ENCODE data around the gene ZDHHC7.

The ZDHHC7 gene

DNA sequence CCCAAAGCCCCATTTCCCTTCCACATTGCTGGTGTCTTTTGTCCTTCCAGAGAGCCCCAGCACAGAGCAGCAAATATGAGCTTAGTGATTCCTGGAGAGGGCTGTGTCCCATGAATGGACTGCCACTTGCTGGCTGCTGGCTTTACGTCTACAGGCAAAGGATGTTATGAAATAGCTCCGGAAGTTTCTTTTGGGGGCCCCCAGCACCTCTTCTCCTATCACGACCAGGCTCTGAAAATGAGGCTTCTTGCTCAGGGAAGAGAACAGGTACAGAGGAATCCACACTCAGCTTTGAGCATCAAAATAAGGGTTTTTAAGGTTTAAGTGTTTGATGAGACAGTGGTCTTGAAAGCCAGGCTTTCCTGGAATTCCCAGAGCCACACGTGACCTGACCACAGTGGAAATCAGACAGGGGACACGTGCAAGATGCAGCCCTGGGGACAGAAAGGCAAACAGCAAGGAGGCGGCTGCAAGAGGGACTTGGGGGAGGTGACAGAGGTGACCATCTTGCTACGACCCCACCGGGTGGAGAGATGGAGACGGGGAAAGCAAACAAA is 58.1 kb downstream of the ZDHHC7 start:
- TF ChIP-seq, protein P1, sequence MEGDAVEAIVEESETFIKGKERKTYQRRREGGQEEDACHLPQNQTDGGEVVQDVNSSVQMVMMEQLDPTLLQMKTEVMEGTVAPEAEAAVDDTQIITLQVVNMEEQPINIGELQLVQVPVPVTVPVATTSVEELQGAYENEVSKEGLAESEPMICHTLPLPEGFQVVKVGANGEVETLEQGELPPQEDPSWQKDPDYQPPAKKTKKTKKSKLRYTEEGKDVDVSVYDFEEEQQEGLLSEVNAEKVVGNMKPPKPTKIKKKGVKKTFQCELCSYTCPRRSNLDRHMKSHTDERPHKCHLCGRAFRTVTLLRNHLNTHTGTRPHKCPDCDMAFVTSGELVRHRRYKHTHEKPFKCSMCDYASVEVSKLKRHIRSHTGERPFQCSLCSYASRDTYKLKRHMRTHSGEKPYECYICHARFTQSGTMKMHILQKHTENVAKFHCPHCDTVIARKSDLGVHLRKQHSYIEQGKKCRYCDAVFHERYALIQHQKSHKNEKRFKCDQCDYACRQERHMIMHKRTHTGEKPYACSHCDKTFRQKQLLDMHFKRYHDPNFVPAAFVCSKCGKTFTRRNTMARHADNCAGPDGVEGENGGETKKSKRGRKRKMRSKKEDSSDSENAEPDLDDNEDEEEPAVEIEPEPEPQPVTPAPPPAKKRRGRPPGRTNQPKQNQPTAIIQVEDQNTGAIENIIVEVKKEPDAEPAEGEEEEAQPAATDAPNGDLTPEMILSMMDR (IDR thresholded peaks at IDR 0.05; ENCODE audit: extremely low read depth, insufficient read depth, missing control alignments) = no peak
- DNase-seq (ENCODE audit: low spot score) = no peak
- in situ Hi-C loops (cut with MboI; ENCODE audit: low pct_unique_long_range_greater_than_20kb, low sequenced_read_pairs, unreplicated experiment) = loop anchor here (25.0 kb wide), 2 partner anchors 316 to 441 kb away; partner anchors contain the start of genes KLHL36 and MEAK7

DNA sequence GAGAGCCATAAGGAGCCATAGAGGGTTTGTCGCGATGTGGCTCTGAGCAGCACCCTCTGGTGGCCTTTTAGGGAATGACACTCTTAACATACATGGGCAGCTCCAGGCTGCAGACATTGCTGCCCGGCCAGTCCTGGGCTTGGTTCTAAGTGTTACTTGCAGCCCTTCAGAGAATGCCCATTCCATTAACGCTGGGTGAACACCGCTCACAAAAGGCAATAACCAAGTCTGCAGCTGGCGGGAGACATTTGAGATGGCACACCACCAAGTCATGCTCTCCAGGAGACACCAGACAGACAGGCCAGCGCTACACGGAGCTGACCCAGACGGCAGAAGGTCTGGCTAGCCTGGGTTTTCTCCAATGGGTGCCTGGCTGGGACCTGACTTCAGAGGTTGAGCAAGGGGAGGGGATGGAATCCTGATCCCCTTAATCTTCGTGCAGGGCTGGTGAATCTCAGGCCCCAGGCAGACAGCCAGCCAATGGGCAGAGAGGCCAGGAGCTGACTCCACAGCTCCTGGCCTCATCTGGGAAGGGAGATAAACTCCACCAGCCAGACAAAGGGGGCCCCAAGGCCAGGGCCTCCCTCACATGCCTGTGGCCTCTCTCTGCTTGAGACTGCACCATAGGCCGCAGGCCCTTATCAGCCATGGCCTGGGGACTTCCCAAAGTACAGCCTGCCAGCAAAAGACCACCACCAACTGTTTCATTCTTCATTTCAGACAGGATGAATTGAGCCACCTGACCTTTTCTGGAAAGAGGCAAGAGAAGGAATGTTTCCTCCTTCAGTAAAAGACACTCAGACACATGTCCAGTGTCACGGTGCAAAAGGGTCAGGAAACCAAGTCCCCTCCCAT is 58.8 kb downstream of the ZDHHC7 start:
- DNase-seq (ENCODE audit: low spot score) = peak; percentile 83
- in situ Hi-C loops (cut with MboI; ENCODE audit: low pct_unique_long_range_greater_than_20kb, low sequenced_read_pairs, unreplicated experiment) = loop anchor here (25.0 kb wide), 2 partner anchors 315 to 440 kb away; partner anchors contain the start of genes KLHL36 and MEAK7
- TF ChIP-seq, protein P1 (IDR thresholded peaks at IDR 0.05; ENCODE audit: extremely low read depth, insufficient read depth, missing control alignments) = peak; percentile 86

DNA sequence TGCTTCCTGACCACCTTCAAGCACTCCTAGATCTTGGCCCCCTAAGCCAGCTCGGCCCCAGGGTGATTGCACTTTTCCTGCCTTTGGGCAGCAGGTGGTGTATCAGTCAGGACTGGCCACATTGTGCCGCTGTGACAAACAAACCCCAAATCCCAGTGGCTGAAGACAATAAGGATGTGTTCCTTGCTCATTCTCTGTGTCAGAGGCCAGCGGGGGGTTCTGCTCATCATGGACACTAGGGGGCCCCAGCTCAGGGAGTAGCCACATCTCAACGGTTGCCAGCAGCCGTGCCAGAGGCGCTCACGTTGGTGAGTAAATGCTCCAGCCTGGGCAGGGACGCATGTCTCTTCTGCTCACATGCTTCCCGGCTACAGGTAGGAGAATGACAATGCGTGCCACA is 60.4 kb downstream of the ZDHHC7 start:
- TF ChIP-seq, protein P1 (IDR thresholded peaks at IDR 0.05; ENCODE audit: extremely low read depth, insufficient read depth, missing control alignments) = peak; percentile 42
- in situ Hi-C loops (cut with MboI; ENCODE audit: low pct_unique_long_range_greater_than_20kb, low sequenced_read_pairs, unreplicated experiment) = loop anchor here (25.0 kb wide), 2 partner anchors 314 to 439 kb away; partner anchors contain the start of genes KLHL36 and MEAK7
- DNase-seq (ENCODE audit: low spot score) = no peak

DNA sequence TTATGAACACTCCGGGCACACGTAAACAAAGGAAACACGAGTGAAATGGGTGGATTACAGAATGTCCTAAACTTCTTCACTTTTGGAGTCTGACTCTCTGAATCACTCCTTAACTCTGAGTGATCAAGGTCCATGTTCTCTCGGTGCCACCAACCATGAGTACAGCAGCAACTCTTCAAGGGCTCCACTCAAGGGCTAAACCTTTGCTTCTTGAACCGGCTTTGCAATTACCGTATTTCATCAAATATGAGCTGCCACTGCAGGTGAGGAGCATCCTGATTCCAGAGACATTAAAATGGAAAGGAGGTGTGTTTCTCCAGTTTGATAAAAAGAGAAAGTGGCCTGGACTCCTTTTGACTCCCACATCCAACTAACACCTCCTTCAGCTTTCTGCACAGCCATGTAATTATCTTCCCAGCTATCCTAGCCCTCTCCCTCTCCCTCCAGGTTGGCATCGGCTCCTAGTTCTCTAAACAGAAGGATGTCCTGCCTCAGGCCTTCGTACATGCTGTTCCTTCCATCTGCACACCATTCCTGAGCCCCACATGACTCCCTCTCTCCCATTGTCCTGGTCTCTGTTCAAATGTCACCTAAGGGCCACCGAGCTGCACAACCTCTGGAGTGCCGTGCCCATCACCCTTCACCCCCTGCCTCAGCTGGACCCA is 61.4 kb downstream of the ZDHHC7 start:
- in situ Hi-C loops (cut with MboI; ENCODE audit: low pct_unique_long_range_greater_than_20kb, low sequenced_read_pairs, unreplicated experiment) = loop anchor here (25.0 kb wide), 2 partner anchors 313 to 438 kb away; partner anchors contain the start of genes KLHL36 and MEAK7
- TF ChIP-seq, protein P1 (IDR thresholded peaks at IDR 0.05; ENCODE audit: extremely low read depth, insufficient read depth, missing control alignments) = no peak
- DNase-seq (ENCODE audit: low spot score) = no peak

DNA sequence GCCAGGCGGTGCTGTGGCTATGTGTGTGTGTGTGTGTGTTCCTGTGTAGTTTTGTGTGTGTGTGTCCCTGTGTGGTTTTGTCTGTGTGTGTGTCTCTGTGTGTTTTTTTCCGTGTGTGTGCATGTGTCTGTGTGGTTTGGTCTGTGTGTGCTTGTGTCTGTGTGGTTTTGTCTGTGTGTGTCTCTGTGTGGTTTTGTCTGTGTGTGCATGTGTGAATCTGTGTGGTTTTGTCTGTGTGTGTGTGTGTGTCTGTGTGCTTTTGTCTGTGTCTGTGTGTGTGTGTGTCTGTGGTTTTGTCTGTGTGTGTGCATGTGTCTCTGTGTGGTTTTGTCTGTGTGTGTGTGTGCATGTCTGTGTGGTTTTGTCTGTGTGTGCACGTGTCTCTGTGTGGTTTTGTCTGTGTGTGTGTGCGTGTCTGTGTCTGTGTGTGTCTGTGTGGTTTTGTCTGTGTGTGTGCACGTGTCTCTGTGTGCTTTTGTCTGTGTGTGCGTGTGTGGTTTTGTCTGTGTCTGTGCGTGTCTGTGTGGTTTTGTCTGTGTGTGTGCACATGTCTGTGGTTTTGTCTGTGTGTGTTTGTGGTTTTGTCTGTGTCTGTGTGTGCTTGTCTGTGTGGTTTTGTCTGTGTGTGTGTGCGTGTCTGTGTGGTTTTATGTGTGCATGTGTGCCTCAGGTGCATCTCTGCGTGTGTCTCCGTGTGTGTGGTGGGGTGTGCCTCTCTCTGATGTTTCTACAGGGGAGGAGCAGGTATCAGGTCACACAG is 62.3 kb downstream of the ZDHHC7 start:
- DNase-seq (ENCODE audit: low spot score) = no peak
- TF ChIP-seq, protein P1 (IDR thresholded peaks at IDR 0.05; ENCODE audit: extremely low read depth, insufficient read depth, missing control alignments) = no peak
- in situ Hi-C loops (cut with MboI; ENCODE audit: low pct_unique_long_range_greater_than_20kb, low sequenced_read_pairs, unreplicated experiment) = no loop called here

Measured in GM13977 (cell line).